DND-41 (cell line): ENCODE measurements around the gene TMEM8B.

Experiments
- CTCF ChIP-seq: IDR thresholded peaks from 2 replicates; pipeline ENCODE4 v1.5.1; 2012; ENCODE audit warnings: borderline replicate concordance, low read length, moderate library complexity, mild to moderate bottlenecking; ENCODE audit not compliant: poor library complexity, severe bottlenecking; ENCODE audit errors: extremely low read depth
- EZH2 ChIP-seq: IDR thresholded peaks from 3 replicates; pipeline ENCODE4 v1.6.1; 2012; ENCODE audit warnings: borderline replicate concordance, low read depth, mild to moderate bottlenecking, moderate library complexity, low read length, inconsistent platforms; ENCODE audit not compliant: severe bottlenecking

- TF ChIP-seq CTCF = no peak
- no peak for TF ChIP-seq EZH2
These were observed 9.0 kb upstream of the TMEM8B start for GRCh38 chr9:35820076-35820475.
